SU-DHL-6 (cell line): ENCODE measurements around the gene SERPINA1.

Experiments used
- H2AFZ ChIP-seq: fragments of 200-600 bp; sonication (generic); 2 replicates; pipeline ENCODE4 v1.6.1; 2014; ENCODE audit warnings: low read depth, mild to moderate bottlenecking, moderate library complexity, mixed read lengths, antibody characterized with exemption, low read length; ENCODE audit not compliant: severe bottlenecking
- H3F3A ChIP-seq: fragments of 200-600 bp; shearing (Covaris generic); 2 replicates; pipeline ENCODE4 v1.6.0; 2016; ENCODE audit warnings: antibody characterized with exemption, mild to moderate bottlenecking; ENCODE audit not compliant: insufficient read depth
- H3K27ac ChIP-seq: fragments of 200-600 bp; sonication (generic); 2 replicates; pipeline ENCODE4 v1.5.1; 2016; ENCODE audit warnings: low read depth, mild to moderate bottlenecking, low read length, moderate library complexity, mixed read lengths
- H3K27me3 ChIP-seq: fragments of 200-600 bp; sonication (generic), shearing (Covaris generic); 2 replicates; pipeline ENCODE4 v1.6.0; 2014; ENCODE audit warnings: mild to moderate bottlenecking, low read length
- H3K36me3 ChIP-seq: fragments of 200-600 bp; sonication (generic); 2 replicates; pipeline ENCODE4 v1.6.1; 2014; ENCODE audit warnings: mild to moderate bottlenecking, low read length, mixed read lengths
- H3K4me2 ChIP-seq: fragments of 300-600, 200-600 bp; shearing (Covaris generic), sonication (generic); 2 replicates; pipeline ENCODE4 v1.6.0; 2014; ENCODE audit warnings: low read length, low read depth, mild to moderate bottlenecking; ENCODE audit not compliant: poor library complexity, severe bottlenecking
- H3K4me3 ChIP-seq: fragments of 200-600 bp; sonication (generic); 2 replicates; pipeline ENCODE4 v1.5.1; 2014; ENCODE audit warnings: antibody characterized with exemption, low read length, mild to moderate bottlenecking, mixed read lengths; ENCODE audit not compliant: insufficient read depth, poor library complexity, severe bottlenecking
- H3K79me2 ChIP-seq: fragments of 200-600 bp; sonication (generic); 2 replicates; pipeline ENCODE4 v1.6.1; 2014; ENCODE audit warnings: mild to moderate bottlenecking, low read length, moderate library complexity; ENCODE audit not compliant: insufficient read depth
- H3K9ac ChIP-seq: fragments of 200-600 bp; sonication (generic); 2 replicates; pipeline ENCODE4 v1.7.0; 2014; ENCODE audit warnings: mild to moderate bottlenecking, low read length
- H3K9me2 ChIP-seq: fragments of 200-600 bp; sonication (generic); replicated peaks from 2 replicates; pipeline ENCODE4 v1.6.1; 2014; ENCODE audit warnings: low read length; ENCODE audit not compliant: insufficient read depth
- H3K9me3 ChIP-seq: fragments of 200-600 bp; sonication (generic); 2 replicates; pipeline ENCODE4 v1.6.1; 2014; ENCODE audit warnings: low read length, mixed read lengths; ENCODE audit not compliant: insufficient read depth
- H4K20me1 ChIP-seq: fragments of 200-600 bp; sonication (generic); 2 replicates; pipeline ENCODE4 v1.6.1; 2014; ENCODE audit warnings: low read depth, mild to moderate bottlenecking, antibody characterized with exemption, low read length, moderate library complexity, mixed read lengths
- CTCF ChIP-seq: fragments of 200-600 bp; sonication (generic); IDR thresholded peaks from one replicate; pipeline ENCODE4 v1.5.1; 2017; ENCODE audit warnings: antibody characterized with exemption, mild to moderate bottlenecking, low read length, moderate library complexity; ENCODE audit not compliant: insufficient read depth, poor library complexity, severe bottlenecking
- EZH2phosphoT487 ChIP-seq: fragments of 200-600 bp; sonication (generic), shearing (Covaris generic); conservative IDR thresholded peaks from 2 replicates; pipeline ENCODE4 v1.6.1; 2018; ENCODE audit warnings: mild to moderate bottlenecking, antibody characterized with exemption, low read length, moderate library complexity, mixed read lengths

Gene SERPINA1

GRCh38 chr14:94328196-94328595, 60.2 kb downstream of the SERPINA1 start:
- H3K9me2 ChIP-seq, result no peaks in the 10 kb centered on the region
- TF ChIP-seq CTCF, result no peak
- TF ChIP-seq EZH2phosphoT487, result no peak
- no peaks in the 10 kb centered on the region for H3F3A ChIP-seq
- no peak overlapping the region for H3K4me2 ChIP-seq
- H3K9ac ChIP-seq, result no peak overlapping the region
- H4K20me1 ChIP-seq, result no peaks in the 10 kb centered on the region
- no peak overlapping the region for H3K4me3 ChIP-seq
- H3K27ac ChIP-seq, result no peak overlapping the region
- no peak overlapping the region for H2AFZ ChIP-seq
- H3K79me2 ChIP-seq, result no peaks in the 10 kb centered on the region
- no peaks in the 10 kb centered on the region for H3K27me3 ChIP-seq
- no peaks in the 10 kb centered on the region for H3K36me3 ChIP-seq
- no peaks in the 10 kb centered on the region for H3K9me3 ChIP-seq
